Tibial artery (tissue), 4 donors: ENCODE results near the gene KANK2.

Experiments used
- DNase-seq, 2 donors: peaks; one replicate each; pipeline ENCODE4 v3.0.0-alpha.2; 2019
- H3K27ac ChIP-seq, 2 donors: fragments of 200-600 bp; sonication (generic) in 1 of 2; 1 replicate in 1 of 2; 2 replicates in 1 of 2; pipeline ENCODE4 v1.5.1; 2018 to 2019; ENCODE audit warnings: mild to moderate bottlenecking in 1 of 2
- H3K27me3 ChIP-seq, 2 donors: fragments of 200-600 bp; sonication (generic) in 1 of 2; one replicate each; pipeline versions ENCODE4 v1.5.1 to v1.6.0; 2016 to 2019
- H3K36me3 ChIP-seq, 3 donors: fragments of 200-600 bp; sonication (generic) in 2 of 3; one replicate each; pipeline ENCODE4 v1.5.1; 2016 to 2019; ENCODE audit warnings: mild to moderate bottlenecking in 2 of 3
- H3K4me1 ChIP-seq, 4 donors: fragments of 200-600 bp; sonication (generic) in 2 of 4; 1 replicate in 3 of 4; 2 replicates in 1 of 4; pipeline ENCODE4 v1.5.1; 2016 to 2019
- H3K4me3 ChIP-seq, 2 donors: fragments of 200-600 bp; sonication (generic) in 1 of 2; 1 replicate in 1 of 2; 2 replicates in 1 of 2; pipeline ENCODE4 v1.5.1; 2018 to 2019; ENCODE audit warnings: mild to moderate bottlenecking in 2 of 2
- H3K9me3 ChIP-seq, 3 donors: fragments of 200-600 bp; sonication (generic) in 1 of 3; one replicate each; pipeline ENCODE4 v1.5.1; 2016 to 2019
- CTCF ChIP-seq, 2 experiments: fragments of 200-600 bp in 1 of 2; fragments of 450-650 bp in 1 of 2; IDR thresholded peaks; one replicate each; pipeline ENCODE4 v1.5.1; 2017 to 2019; ENCODE audit warnings: antibody characterized with exemption in 2 of 2, mild to moderate bottlenecking in 1 of 2, moderate library complexity in 1 of 2
- intact Hi-C: fragments of 100-400 bp; cut with DNase I; formaldehyde crosslinking; loops from one replicate; pipeline ENCODE4 v1.15.0; 2023; ENCODE audit warnings: low total_unique reads

Gene KANK2

GRCh38 chr19:11237321-11237720 lies 40.0 kb upstream of the KANK2 start:
- H3K9me3 ChIP-seq: peaks cover 0 to 6% (median 0%) of the 10 kb centered on the region in 3 donors
- DNase-seq: no peak
- H3K4me3 ChIP-seq: no peak overlapping the region
- intact Hi-C loops: no loop called here
- no peak overlapping the region for H3K27ac ChIP-seq
- no peaks in the 10 kb centered on the region for H3K4me1 ChIP-seq
- peaks cover 13 to 90% (median 78%) of the 10 kb centered on the region in 3 donors for H3K36me3 ChIP-seq
- no peak for TF ChIP-seq CTCF (IDR thresholded peaks at IDR 0.05)
- no peaks in the 10 kb centered on the region for H3K27me3 ChIP-seq

GRCh38 chr19:11236324-11237301 lies 39.3 kb upstream of the KANK2 start:
- no peak for TF ChIP-seq CTCF (IDR thresholded peaks at IDR 0.05)
- no peaks in the 10 kb centered on the region for H3K4me1 ChIP-seq
- intact Hi-C loops: no loop called here
- no peak overlapping the region for H3K27ac ChIP-seq
- peaks cover 0 to 6% (median 0%) of the 10 kb centered on the region in 3 donors for H3K9me3 ChIP-seq
- DNase-seq: no peak
- no peak overlapping the region for H3K4me3 ChIP-seq
- peaks cover 13 to 90% (median 78%) of the 10 kb centered on the region in 3 donors for H3K36me3 ChIP-seq
- no peaks in the 10 kb centered on the region for H3K27me3 ChIP-seq

GRCh38 chr19:11234486-11235075 lies 37.2 kb upstream of the KANK2 start:
- no peak overlapping the region for H3K4me3 ChIP-seq
- H3K27ac ChIP-seq: no peak overlapping the region
- peaks cover 10 to 94% (median 81%) of the 10 kb centered on the region in 3 donors for H3K36me3 ChIP-seq
- no peak for DNase-seq
- peaks cover 0 to 6% (median 0%) of the 10 kb centered on the region in 3 donors for H3K9me3 ChIP-seq
- no peaks in the 10 kb centered on the region for H3K27me3 ChIP-seq
- intact Hi-C loops: no loop called here
- H3K4me1 ChIP-seq: no peaks in the 10 kb centered on the region
- TF ChIP-seq CTCF (IDR thresholded peaks at IDR 0.05): no peak

- Histone ChIP-seq H3K9me3 (no peaks in the 10 kb centered on the region), H3K4me3 (no peak overlapping the region), H3K27ac (no peak overlapping the region), H3K36me3 (peaks cover 7 to 91% (median 66%) of the 10 kb centered on the region in 3 donors), H3K27me3 (no peaks in the 10 kb centered on the region), H3K4me1 (no peaks in the 10 kb centered on the region)
- no peak for DNase-seq
- no peak for TF ChIP-seq CTCF (IDR thresholded peaks at IDR 0.05)
- intact Hi-C loops: no loop called here
Measured at GRCh38 chr19:11233073-11233472, 35.7 kb upstream of the KANK2 start.

- no peak overlapping the region for H3K4me3 ChIP-seq
Measured at GRCh38 chr19:11232555-11232954, 35.2 kb upstream of the KANK2 start.

More at GRCh38 chr19:11232555-11232954, 35.2 kb upstream of the KANK2 start:
- TF ChIP-seq CTCF (IDR thresholded peaks at IDR 0.05): no peak
- Histone ChIP-seq H3K27ac (no peak overlapping the region), H3K4me1 (no peaks in the 10 kb centered on the region), H3K27me3 (no peaks in the 10 kb centered on the region), H3K9me3 (no peaks in the 10 kb centered on the region), H3K36me3 (peaks cover 7 to 88% (median 62%) of the 10 kb centered on the region in 3 donors)
- DNase-seq: no peak
- intact Hi-C loops: no loop called here
